LHCN-M2 (cell line): ENCODE data around the gene ADRB2. TPM values are rescaled to one million over a fixed set of nuclear protein-coding genes. Genes with fewer than 3 reads are reported as not detected.

ENCODE experiments used
- DNase-seq: peaks from one replicate; pipeline ENCODE4 v3.0.0-alpha.2; 2012; ENCODE audit warnings: low read depth
- total RNA-seq: library from RNA; depleted of rRNA; stranded (reverse); fragments of >200 nt; gene quantifications from 2 replicates; pipeline ENCODE4 v1.2.3, GENCODE V29; 2014

ADRB2 gene
- total RNA-seq, 1 experiment from 2014 or later, result 4.8 TPM

DNA sequence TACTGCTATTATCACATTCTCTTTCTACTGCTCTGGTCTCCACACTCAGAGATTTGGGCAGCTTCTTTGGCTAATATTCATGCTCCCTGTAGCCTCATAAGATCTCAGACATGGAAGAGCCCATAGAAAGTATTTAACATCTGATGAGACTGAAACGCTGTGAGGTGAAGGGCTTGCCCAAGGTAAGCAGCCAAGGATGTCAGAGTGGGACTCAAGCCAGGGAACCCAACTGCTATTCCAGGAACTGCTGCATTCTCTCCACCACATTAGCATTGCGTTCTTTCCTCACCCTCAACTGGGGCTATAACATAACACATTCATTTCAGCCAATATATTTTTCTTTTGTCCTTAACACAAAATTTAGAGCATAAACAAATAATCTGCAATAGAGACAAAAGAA is 3.8 kb downstream of the ADRB2 start:
- DNase-seq, result no peak

DNA sequence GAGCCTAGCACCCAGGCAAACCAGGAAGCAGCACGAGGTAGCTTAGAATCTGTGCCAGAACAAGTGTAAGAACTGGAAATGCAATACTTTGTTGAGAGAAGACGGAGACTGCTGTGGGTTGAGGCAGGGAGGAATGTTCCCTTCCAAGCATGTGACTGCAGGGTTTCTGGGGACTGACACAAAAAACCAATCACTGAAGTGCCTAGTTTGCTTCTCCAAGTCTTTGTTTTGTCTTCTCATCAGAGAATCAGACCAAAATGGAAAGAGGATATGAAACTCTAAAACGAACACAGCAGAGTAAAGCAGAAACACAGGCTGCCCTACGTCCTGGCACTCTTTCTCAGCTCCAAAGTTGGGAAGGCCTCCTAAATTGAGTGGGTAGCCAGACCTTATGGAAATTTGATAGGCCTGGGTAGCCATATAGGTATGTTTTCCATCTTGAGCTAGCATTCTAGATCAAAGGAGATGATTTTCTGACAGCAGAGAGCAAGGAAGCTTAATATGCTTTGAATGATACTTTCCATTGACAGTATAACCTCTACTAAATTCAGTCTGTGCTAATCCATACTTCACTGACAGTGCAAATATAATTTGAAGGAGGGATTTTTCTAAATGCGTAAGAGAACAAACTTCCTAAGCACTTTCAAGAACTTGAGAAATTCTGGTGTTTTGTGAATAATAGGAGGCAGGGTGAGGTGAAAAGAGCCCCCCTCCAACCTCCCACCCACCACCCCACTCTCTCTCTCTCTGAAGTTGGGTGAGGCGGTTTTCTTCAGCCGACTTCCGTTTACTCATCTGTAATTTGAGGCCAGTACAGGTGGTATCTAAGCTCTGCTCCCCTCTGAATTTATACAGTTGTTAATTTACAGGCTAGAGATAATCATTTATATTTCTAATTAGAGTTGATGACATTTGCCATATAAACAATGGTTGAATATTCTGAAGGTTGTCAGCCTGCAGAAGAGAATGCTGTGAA is 5.5 kb downstream of the ADRB2 start:
- DNase-seq, result no peak

DNA sequence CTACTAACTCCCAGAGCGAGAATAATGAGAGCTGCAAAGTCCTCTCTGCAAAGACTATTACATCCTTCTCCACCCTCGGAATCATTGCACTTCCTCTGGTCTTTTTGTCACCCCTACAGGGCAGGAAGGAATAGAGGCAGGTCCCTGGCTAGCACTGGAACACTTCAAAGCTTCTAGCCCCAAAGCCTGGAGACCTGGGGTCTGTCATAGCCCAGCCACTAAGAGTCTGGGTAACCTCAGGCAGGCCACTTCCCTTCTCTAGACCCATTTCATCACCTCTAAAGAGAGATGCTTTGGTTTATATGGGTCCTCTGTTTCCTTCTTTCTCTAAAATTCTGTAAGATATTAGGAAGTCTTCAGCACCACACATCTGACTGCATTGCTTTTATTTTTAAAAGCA is 6.7 kb downstream of the ADRB2 start:
- no peak for DNase-seq

DNA sequence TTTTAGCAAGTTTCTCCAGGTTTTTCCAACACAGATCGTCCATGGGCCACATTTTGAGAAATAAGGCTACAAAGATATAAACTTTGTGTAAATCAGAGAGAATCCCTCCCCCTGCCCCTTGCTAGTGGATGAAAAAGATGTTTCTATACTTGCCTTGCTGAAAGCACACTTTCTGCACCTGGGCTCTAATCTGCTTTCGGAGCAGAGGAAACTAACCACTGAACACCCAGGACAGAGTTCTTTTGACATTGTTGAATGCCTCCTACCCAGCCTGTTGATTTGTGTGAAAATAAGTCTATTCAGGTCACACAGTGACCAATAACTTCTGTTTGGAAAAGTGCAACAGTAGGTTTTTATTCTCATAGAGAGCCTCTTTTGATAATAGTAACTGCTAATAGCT is 7.5 kb downstream of the ADRB2 start:
- no peak for DNase-seq

DNA sequence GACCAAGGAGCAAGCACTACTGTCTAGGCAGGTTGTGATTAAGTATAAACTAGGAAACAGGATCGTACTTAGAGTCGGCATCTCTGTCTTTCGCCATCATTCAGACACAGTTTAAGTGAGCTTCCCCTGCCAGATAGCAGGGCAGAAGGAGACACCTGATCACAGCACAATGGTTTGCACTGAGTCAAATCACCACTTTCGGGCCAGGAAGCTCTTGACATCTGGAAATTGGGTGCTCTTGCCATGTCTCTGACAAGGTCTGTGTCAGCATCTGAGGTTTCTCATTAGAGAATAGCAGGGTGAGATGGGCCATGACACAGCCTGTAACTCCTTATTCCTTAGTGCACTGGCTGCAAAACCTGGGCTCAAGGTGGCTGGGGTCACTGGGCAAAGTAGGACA is 8.3 kb downstream of the ADRB2 start:
- DNase-seq, result no peak

DNA sequence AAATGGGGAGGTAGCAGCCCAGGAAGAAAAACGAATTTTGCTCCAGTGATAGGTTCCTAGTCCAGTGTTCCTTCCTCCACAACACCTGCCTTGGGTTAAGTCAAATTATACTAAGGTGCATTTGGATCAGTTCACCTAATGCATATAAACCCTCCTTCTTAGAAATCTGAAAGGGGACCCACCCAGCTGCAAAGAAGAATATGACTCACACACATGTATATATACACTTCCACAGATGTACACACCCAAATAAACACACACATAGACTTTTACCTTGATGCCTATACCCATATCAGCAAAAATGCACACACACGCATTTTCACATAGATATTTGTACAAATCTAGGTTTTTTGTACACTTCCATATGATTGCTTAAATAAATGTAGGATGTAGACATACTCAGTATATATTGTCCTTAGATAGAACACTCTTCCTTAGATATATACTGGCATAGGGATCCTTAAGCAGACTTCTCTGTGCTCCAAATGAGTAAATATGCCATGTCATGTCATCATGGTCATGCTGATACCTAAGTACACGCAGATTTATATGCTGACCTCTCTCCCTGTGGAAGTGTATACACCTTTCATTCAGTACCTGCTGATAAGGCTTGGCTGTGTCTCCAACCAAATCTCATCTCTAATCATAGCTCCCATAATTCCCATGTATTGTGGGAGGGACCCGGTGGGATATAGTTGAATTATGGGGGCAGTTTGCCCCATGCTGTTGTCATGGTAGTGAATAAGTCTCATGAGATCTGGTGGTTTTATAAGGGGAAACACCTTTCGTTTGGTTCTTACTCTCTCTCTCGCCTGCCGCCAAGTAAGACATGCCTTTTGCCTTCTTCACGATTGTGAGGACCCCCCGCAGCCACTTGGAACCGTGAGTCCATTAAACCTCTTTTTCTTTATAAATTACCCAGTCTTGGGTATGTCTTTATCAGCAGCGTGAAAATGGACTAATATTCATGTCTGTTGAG is 10.2 kb downstream of the ADRB2 start:
- DNase-seq, result no peak

DNA sequence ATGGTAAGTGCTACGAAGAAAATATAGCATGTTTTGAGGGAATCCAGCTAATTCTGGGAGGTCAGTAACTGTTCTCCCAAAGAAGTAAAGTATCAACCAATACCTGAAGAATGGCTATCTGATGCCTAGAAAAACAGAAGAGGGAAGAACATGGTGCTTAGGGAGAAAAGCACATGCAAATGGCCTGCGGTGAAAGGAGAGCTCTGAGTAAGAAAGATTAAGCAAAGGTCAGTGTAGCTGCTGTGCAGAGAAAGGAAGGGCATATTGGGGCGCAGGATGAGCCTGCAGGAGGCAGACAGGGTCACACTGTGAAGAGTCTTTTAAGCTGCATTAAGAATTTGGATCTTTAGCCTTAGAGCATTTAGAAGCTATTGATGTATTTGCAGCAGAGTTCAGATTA is 11.0 kb downstream of the ADRB2 start:
- DNase-seq, result no peak

DNA sequence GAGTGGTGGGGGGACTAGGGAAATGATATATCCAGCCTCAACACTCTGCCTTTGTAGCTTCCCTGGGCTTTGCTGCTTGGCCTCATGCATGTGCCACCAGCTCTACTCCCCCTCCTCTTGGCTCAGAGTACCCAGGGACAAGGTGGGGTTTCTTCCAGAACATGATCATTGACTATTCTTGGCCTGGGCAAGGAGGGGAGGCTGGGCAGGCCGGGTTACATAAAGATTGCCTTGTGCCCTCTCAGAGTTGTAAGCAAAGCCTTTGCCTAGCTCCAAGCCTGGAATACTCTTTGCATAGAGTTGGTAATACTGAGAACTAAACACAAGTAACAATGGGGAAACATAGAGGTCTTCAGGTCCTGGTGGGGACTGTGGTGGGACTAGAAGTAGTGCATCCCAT is 11.9 kb downstream of the ADRB2 start:
- DNase-seq, result no peak

DNA sequence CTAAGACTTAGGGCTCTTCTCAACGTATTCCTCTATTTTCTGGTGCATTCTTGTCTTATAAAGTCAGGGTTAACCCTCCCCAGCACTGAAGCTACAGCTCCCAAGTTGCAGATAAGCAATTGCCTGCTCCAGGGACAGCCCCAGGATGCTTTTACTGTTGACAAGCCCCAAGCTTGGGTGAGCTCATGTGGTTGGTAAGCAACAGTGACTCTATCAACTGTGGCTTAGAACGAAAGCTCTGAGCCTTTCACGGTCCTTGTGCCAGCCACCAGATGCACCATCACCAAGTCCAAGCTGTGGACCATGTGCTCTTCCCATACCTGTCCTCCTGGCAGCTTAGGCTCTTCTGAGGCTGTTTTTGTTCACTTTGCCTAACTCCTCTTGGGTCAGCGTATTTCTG is 13.5 kb downstream of the ADRB2 start:
- DNase-seq, result no peak

DNA sequence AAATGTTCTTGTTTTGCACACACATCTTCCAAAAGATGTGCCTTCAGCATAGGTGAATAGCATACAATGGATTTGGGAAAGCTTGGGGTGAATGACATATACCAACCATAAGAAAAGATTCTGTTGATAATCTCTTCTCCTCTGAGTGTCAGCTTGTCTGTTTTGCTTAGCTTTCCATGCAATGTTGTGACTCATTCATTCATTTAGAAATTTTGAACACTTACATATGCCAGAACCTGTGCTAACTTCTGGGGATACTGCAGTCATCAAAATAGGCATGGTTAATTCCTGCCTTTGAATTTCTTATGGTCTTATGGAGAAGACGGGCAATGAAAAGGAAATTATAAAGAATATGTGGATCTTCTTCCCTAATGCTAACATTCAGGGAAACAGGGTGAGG is 14.1 kb downstream of the ADRB2 start:
- peak; percentile 18 for DNase-seq

DNA sequence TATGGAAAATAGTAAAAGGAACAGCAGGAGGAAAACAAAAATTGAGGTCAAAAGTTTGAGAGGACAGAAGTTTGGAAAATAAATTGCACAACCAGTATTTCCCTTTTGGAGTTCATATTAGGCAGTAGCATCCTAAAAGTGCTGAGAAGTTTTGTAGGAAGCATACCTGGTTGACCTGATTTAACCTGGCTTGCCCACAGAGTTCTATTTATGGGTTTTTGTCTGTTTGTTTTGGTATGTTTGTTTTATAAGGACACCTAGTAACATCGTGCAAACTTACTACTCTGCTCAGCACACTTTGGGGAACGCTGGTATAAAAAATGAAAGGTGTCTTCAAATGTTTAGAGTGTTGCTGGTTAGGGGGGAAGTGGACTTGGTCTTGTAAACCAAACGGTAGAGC is 15.1 kb downstream of the ADRB2 start:
- DNase-seq, result no peak

DNA sequence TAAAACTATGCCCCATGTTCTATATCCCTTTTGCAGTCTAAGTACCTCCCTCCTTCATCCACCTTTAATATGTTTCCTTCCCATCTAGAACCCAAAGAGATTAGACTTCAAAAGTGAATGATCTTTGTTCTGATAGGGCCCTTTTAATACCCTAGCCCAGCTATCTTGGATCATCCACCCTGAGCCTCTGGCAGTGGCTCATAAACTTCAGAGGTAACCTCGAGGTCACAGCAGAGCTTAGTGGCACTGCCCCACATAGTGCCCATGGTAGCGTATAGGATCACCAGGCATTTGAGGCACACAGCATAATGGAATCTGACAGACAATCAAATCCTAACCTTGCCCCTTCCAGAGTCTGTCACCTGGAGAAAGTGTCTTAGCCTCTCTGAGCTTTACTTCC is 15.8 kb downstream of the ADRB2 start:
- DNase-seq, result no peak

DNA sequence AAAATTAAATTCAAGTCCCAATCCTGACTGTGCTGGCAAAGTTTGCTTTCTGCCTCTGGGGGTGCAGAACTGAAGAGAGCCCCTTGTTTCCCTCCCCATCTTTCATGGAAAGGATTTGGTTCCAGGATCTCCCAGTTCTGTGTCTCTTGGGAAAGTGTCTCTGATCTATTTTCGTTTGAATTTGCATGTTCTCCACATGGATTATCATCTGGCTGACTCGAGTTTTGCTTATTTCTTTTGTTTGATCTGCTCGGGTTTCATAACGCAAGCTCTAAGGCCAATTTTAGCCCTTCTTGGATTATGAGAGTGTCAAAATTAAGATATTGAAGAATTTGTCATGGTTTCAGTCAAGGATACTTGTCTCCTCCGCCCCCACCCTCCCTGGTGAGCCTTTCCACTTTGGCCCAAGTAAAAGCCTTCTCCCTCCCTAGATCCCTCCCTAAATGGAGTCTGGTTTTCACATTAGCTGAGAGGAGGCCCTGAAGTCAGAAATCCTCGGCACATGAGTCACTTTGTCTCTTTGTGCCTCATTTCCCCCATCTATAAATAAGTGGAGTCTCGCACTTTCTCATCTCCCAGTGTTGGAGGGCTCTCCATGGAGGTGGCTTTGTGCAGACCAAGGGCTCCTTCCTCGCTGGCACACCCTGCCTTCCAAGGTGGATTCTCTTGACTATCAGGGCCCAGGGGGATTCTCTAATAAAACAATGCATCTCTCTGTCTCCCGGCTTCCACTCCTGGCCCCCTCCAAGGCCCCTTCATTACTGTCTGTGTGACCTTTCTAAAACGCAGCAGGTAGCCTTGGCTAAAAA is 17.3 kb downstream of the ADRB2 start:
- DNase-seq, result peak; percentile 28

DNA sequence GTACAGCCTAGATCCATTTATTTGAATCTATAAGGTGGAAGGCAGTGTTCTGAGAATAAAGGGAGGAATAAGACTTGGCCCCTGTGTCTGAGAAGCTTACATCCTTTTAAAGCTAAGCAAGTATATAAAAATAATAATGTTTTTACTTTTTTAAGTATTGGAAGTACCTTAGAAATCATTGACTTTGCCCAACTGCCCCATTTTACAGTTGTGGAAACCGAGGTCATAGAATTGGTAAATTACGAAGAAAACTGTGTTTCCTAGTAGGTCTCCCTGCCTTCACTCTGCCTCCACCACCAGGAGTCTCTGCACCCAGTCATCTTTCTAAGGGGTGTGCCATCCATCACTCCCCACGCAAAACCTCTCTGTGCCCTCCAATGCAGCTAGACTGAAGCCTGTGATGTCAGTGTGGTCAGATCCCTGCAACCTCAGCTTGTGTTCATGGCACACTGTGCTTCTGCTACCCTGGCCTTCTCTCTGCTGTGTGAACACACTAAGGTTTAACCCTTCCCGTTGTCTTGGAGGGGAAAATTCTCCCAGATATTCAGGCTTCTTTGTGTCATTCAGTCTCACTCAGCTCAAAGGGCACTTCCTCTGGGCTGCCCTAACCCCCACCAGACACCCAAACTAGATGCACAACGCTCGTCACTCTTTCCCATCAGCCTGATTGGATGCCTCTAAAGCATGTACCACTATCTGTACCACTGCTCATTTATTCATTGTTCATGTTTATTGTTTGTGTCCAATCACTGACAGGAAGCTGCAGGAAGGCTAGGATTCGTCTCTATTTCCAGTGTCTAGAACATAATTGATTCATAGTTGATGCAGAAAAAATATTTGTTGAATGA is 18.2 kb downstream of the ADRB2 start:
- peak; percentile 32 for DNase-seq

DNA sequence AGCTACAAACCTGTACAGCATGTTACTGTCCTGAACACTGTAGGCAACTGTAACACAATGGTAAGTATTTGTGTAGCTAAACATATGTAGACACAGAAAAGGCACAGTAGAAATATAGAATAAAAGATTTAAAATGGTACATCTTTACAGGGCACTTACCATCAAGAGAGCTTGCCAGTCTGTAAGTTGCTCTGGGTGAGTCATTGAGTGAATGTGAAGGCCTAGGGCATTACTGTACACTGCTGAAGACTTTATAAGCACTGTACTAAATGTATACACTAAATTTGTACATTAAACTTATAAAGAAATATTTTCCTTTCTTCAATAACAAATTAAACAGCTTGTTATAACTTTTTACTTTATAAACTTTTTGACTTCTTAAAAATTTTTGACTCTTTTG is 20.5 kb downstream of the ADRB2 start:
- peak; percentile 16 for DNase-seq

DNA sequence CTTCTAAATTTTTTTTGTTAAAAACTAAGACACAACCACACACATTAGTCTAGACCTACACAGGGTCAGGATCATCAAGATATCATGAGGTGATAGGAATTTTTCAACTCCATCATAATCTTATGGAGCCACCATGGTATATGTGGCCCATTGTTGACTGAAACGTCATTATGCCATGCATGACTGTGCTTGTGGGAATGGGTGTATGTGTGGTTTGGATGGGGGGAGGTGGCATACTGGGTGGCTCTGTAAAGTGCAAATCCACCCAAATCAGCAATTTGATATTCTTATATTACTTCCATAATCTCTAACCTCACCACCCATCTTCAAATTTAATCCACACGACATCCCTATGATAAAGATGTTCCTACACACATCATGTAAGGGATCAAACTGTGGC is 21.0 kb downstream of the ADRB2 start:
- DNase-seq, result no peak

DNA sequence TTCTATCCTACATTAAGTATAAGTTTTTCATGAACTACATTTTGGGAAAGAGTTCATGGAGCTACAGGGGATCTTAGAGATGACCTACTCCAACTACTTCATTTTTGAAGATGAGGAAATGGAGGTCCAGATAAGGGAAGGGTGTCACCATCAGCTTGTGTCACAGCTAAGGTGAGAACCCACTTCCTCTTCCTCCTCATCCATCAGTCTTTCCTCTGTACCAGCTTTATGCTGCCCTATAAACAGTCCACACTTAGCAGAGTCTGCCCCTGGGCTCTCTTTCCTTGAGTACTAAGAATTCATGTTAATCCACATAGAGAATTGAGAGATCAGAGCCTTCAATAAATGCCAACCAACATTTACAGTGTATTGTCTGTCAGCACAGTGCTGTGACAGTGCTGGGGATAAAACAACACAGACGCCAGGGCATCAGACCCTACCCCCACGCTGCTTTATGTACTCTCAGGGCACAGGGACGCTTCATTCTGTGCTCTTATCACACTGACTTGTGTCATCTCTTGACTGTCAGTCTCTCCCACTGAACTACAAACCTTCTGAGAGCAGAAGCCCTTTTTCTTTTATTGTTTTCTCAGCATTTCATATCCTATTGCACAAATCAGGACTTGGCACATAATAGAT is 22.1 kb downstream of the ADRB2 start:
- DNase-seq, result no peak

DNA sequence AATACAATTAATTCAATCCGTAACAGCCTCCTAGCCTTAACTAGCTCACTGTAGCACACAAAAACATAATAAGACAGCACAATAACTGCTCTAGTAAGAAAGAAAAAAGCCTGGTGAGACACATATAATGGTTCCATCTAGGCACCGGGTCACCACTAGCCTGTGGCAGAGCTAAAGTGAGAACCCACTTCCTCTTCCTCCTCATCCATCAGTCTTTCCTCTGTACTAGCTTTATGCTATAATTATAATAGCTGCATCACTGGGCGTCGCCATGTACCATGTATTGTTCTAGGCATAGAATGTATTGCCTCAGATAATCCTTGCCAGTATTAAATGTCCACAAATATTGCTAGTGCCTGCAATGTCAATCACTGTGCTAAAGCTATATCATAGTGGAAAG is 23.1 kb downstream of the ADRB2 start:
- no peak for DNase-seq

DNA sequence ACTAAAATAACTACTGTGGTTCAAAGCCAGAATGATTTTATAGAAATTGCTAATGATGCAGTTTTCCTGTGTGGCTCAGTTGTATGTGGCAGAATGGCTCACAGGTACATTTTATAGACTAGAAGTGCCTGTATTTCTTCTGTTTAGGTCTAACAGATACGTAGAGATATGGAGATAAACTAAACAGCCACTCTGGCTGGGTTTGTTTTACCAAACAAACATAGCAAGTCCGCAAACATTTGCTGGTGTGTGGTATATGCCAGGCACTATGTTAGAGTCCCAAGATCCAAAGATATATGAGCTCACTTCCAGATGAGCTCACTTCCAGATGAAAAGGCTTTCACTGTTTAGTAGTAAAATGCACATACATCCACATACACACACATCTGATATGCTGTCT is 24.4 kb downstream of the ADRB2 start:
- DNase-seq, result no peak

DNA sequence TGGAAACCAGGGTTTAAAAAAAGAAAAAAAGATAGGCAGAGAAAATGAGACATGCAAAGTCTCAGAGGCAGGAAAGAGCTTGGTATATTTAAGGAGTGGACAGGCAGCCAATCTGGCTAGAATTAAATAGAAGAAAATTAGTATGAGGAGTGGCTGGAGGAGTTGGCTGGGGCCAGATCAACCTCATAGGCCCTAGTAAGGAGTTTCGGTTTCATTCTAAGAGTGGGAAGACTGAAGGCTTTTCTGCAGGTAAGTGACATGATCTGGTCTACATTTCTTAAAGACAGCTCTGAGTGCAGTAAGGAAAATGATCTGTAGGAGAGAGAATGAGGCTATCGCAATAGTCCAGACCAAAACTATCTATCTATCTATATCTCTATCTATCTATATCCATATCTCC is 27.5 kb downstream of the ADRB2 start:
- no peak for DNase-seq
